ENCODE results near the gene MYO9A. TPM values are rescaled to one million over a fixed set of nuclear protein-coding genes. Genes with fewer than 3 reads are reported as not detected.

Gene MYO9A
- total and polyA plus RNA-seq, 2 experiments from 2014 or later, result 13.1 to 42.8 TPM

DNA sequence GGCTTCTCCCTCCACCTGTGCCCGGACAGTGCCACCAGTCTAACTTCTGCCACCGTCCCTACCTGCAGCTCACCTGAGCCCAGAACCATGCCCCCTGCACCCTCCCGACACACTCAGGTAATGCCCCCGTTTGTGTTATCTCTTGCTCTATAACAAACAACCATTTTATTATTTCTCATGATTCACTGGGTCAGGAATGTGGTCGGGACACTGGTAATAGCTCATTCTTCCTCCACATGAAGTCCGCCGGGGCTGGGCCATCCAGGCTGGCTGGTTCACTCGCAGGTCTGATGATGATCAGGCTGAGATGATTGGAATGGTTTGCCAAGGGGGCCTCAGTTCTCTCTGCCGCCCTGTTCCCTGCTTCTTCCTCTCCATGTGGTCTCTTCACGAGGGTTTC lies 327.9 kb downstream of the MYO9A start:
- TF ChIP-seq EZH2phosphoT487 (IDR thresholded peaks at IDR 0.05; ENCODE audit: low read depth, severe bottlenecking, unreplicated experiment) (no peak), EZH2 (IDR thresholded peaks at IDR 0.05; ENCODE audit: borderline replicate concordance) (no peak), CTCF (IDR thresholded peaks at IDR 0.05; ENCODE audit: poor library complexity) (no peak)
- H3K4me3 ChIP-seq, result no peak overlapping the region
- no peaks in the 10 kb centered on the region for H4K20me1 ChIP-seq (ENCODE audit: insufficient read depth, poor library complexity, severe bottlenecking)
- 61% methylated on average over 10 of the region's 10 CpGs for WGBS (ENCODE audit: low lambda C conversion rate, missing lambda C conversion rate)
- H3K36me3 ChIP-seq (replicated peaks; ENCODE audit: insufficient read depth, low read depth), result no peaks in the 10 kb centered on the region
- no peak overlapping the region for H3K4me2 ChIP-seq
- H3K9me2 ChIP-seq (replicated peaks; ENCODE audit: insufficient read depth), result no peaks in the 10 kb centered on the region
- H3K27me3 ChIP-seq, result no peaks in the 10 kb centered on the region
- no peak overlapping the region for H2AFZ ChIP-seq
- peak overlapping the region; percentile 92 for H3K27ac ChIP-seq
- DNase-seq (ENCODE audit: low spot score), result peak; percentile 69
- H3K79me2 ChIP-seq, result no peaks in the 10 kb centered on the region
- H3K9me3 ChIP-seq (ENCODE audit: low read depth), result no peaks in the 10 kb centered on the region
- peaks cover 4% of the 10 kb centered on the region for H3K4me1 ChIP-seq (ENCODE audit: insufficient read depth)

DNA sequence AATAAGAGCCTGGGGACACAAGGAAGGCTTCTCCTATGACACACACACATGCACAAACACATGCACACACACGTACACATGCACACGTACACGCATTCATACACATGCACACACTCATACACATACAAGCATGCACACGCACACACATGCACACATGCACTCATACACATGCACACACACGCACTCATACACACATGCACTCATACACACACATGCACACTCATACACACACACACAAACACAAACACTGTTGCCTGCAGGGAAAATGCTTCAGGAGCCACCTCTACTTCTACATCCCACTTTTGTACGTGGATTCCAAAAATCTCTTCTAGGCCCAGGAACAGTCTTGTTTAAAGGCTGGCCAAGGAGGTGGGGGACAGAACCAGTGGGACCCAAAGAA lies 328.3 kb downstream of the MYO9A start:
- H3K27ac ChIP-seq, result peak overlapping the region; percentile 58
- H2AFZ ChIP-seq, result no peak overlapping the region
- H3K4me2 ChIP-seq, result no peak overlapping the region

GRCh38 chr15:71788646-71789579 lies 329.0 kb downstream of the MYO9A start:
- WGBS (ENCODE audit: low lambda C conversion rate, missing lambda C conversion rate), result 79% methylated on average over 15 of the region's 15 CpGs
- peak overlapping the region; percentile 58 for H3K27ac ChIP-seq
- DNase-seq (ENCODE audit: low spot score), result peak; percentile 56

More for the DNA sequence above, 328.3 kb downstream of the MYO9A start:
- Histone ChIP-seq H3K27me3 (no peaks in the 10 kb centered on the region), H3K4me1 (ENCODE audit: insufficient read depth) (peaks cover 4% of the 10 kb centered on the region), H4K20me1 (ENCODE audit: insufficient read depth, poor library complexity, severe bottlenecking) (no peaks in the 10 kb centered on the region), H3K9me3 (ENCODE audit: low read depth) (no peaks in the 10 kb centered on the region), H3K36me3 (replicated peaks; ENCODE audit: insufficient read depth, low read depth) (no peaks in the 10 kb centered on the region), H3K9me2 (replicated peaks; ENCODE audit: insufficient read depth) (no peaks in the 10 kb centered on the region), H3K79me2 (no peaks in the 10 kb centered on the region), H3K4me3 (no peak overlapping the region)
- WGBS (ENCODE audit: low lambda C conversion rate, missing lambda C conversion rate), result 97% methylated on average over 6 of the region's 6 CpGs
- TF ChIP-seq EZH2phosphoT487 (IDR thresholded peaks at IDR 0.05; ENCODE audit: low read depth, severe bottlenecking, unreplicated experiment) (no peak), CTCF (IDR thresholded peaks at IDR 0.05; ENCODE audit: poor library complexity) (no peak), EZH2 (IDR thresholded peaks at IDR 0.05; ENCODE audit: borderline replicate concordance) (no peak)
- no peak for DNase-seq (ENCODE audit: low spot score)

More at GRCh38 chr15:71788646-71789579, 329.0 kb downstream of the MYO9A start:
- no peaks in the 10 kb centered on the region for H3K9me2 ChIP-seq (replicated peaks; ENCODE audit: insufficient read depth)
- H3K4me2 ChIP-seq, result no peak overlapping the region
- no peak overlapping the region for H2AFZ ChIP-seq
- no peak for TF ChIP-seq EZH2 (IDR thresholded peaks at IDR 0.05; ENCODE audit: borderline replicate concordance)
- no peak for TF ChIP-seq EZH2phosphoT487 (IDR thresholded peaks at IDR 0.05; ENCODE audit: low read depth, severe bottlenecking, unreplicated experiment)
- TF ChIP-seq CTCF (IDR thresholded peaks at IDR 0.05; ENCODE audit: poor library complexity), result no peak
- no peak overlapping the region for H3K4me3 ChIP-seq
- H3K4me1 ChIP-seq (ENCODE audit: insufficient read depth), result peaks cover 4% of the 10 kb centered on the region
- no peaks in the 10 kb centered on the region for H3K27me3 ChIP-seq
- H3K79me2 ChIP-seq, result no peaks in the 10 kb centered on the region
- H3K36me3 ChIP-seq (replicated peaks; ENCODE audit: insufficient read depth, low read depth), result no peaks in the 10 kb centered on the region
- H4K20me1 ChIP-seq (ENCODE audit: insufficient read depth, poor library complexity, severe bottlenecking), result no peaks in the 10 kb centered on the region
- H3K9me3 ChIP-seq (ENCODE audit: low read depth), result no peaks in the 10 kb centered on the region

All from hepatocyte (in vitro differentiated cells).